A549 (cell line): ENCODE measurements around the gene DHRS11. TPM values are rescaled to one million over a fixed set of nuclear protein-coding genes. Genes with fewer than 3 reads are reported as not detected.

Experiments used
- ATAC-seq, 2 experiments: fragments of 200-7000 bp in 1 of 2; fragments of >200 bp in 1 of 2; cut with Nextera tagmentation in 1 of 2; cut with Tn5 transposase in 1 of 2; 3 replicates each; pipeline versions ENCODE4 v1.8.0 to v1.9.1; 2018 to 2020; ENCODE audit warnings: mild to moderate bottlenecking in 1 of 2, moderate library complexity in 1 of 2
- CTCF ChIA-PET: fragments of 300-600 bp; sonication (Branson Sonifier 250); formaldehyde crosslinking; extraction: SDS; loops from one replicate; lab custom pipeline; 2021; ENCODE audit warnings: antibody characterized with exemption, inconsistent platforms; lab: Yijun Ruan, JAX
- POLR2A ChIA-PET: fragments of 350-600 bp; formaldehyde crosslinking; extraction: SDS; loops from one replicate; lab custom pipeline; 2021; ENCODE audit warnings: antibody characterized with exemption, inconsistent platforms; lab: Yijun Ruan, JAX
- DNase-seq, 2 experiments: peaks; one replicate each; pipeline versions ENCODE4 v3.0.0 to v3.0.0-alpha.2; 2011 to 2016; ENCODE audit warnings: low read depth in 1 of 2, low spot score in 1 of 2
- FAIRE-seq: peaks from 2 replicates; lab custom pipeline; 2011; peaks lifted over from hg19 to GRCh38; lab: Jason Lieb, UNC
- H3K27ac ChIP-seq, 2 experiments: fragments of >200 bp; sonication (Bioruptor Twin); formaldehyde crosslinking; 3 replicates each; pipeline ENCODE4 v1.5.1; 2016 to 2017
- H3K4me1 ChIP-seq: fragments of >200 bp; sonication (Bioruptor Twin); formaldehyde crosslinking; 3 replicates; pipeline ENCODE4 v1.6.1; 2016
- H3K4me2 ChIP-seq: fragments of >200 bp; sonication (Bioruptor Twin); formaldehyde crosslinking; 3 replicates; pipeline ENCODE4 v1.6.1; 2016
- H3K4me3 ChIP-seq: fragments of >200 bp; sonication (Bioruptor Twin); formaldehyde crosslinking; 3 replicates; pipeline ENCODE4 v1.5.1; 2016
- H3K9me3 ChIP-seq: fragments of >200 bp; sonication (Bioruptor Twin); formaldehyde crosslinking; 3 replicates; pipeline ENCODE4 v1.6.1; 2016
- ATOH8 ChIP-seq: fragments of 250-450 bp; sonication (Bioruptor Pico); IDR thresholded peaks from 2 replicates; pipeline ENCODE4 v1.5.0; 2020; ENCODE audit warnings: low read depth, mild to moderate bottlenecking, moderate library complexity
- CEBPB ChIP-seq, 2 experiments: fragments of >200 bp in 1 of 2; sonication (Bioruptor Twin) in 1 of 2; formaldehyde crosslinking in 1 of 2; IDR thresholded peaks; 2 replicates each; pipeline ENCODE4 v1.6.1; 2012 to 2016
- CHD2 ChIP-seq: fragments of 150-350 bp; IDR thresholded peaks from 2 replicates; pipeline ENCODE4 v1.6.1; 2014; ENCODE audit warnings: low read length; ENCODE audit not compliant: partially characterized antibody
- CTCF ChIP-seq: fragments of >200 bp; sonication (Bioruptor Twin); formaldehyde crosslinking; IDR thresholded peaks from 3 replicates; pipeline ENCODE4 v1.5.1; 2016
- E2F6 ChIP-seq: IDR thresholded peaks from 2 replicates; pipeline ENCODE4 v1.6.1; 2012; ENCODE audit warnings: low read depth, borderline replicate concordance
- EHMT2 ChIP-seq: fragments of 200-600 bp; sonication (generic); IDR thresholded peaks from 2 replicates; pipeline ENCODE4 v1.6.1; 2016; ENCODE audit warnings: antibody characterized with exemption, low read depth, mild to moderate bottlenecking, moderate library complexity
- ELK1 ChIP-seq: fragments of 150-350 bp; IDR thresholded peaks from 2 replicates; pipeline ENCODE4 v1.6.1; 2014; ENCODE audit warnings: low read depth, mild to moderate bottlenecking, low read length
- ESRRA ChIP-seq: fragments of 150-350 bp; IDR thresholded peaks from 2 replicates; pipeline ENCODE4 v1.6.1; 2014; ENCODE audit warnings: mild to moderate bottlenecking, low read length, borderline replicate concordance
- FOSB ChIP-seq: fragments of 250-450 bp; sonication (Bioruptor Pico); IDR thresholded peaks from 2 replicates; pipeline ENCODE4 v1.5.0; 2020; ENCODE audit warnings: mild to moderate bottlenecking, moderate library complexity
- GATA3 ChIP-seq: IDR thresholded peaks from 2 replicates; pipeline ENCODE4 v1.6.1; 2012; ENCODE audit warnings: borderline replicate concordance
- HDAC2 ChIP-seq: fragments of 200-600 bp; sonication (generic); IDR thresholded peaks from 2 replicates; pipeline ENCODE4 v1.6.1; 2016
- HES2 ChIP-seq: fragments of >200 bp; sonication (Bioruptor Twin); formaldehyde crosslinking; IDR thresholded peaks from 2 replicates; pipeline ENCODE4 v1.6.1; 2016
- HOXB5 ChIP-seq: fragments of 250-450 bp; sonication (Bioruptor Pico); IDR thresholded peaks from 2 replicates; pipeline ENCODE4 v1.5.0; 2020; ENCODE audit warnings: mild to moderate bottlenecking, moderate library complexity
- JUNB ChIP-seq: fragments of >200 bp; sonication (Bioruptor Twin); formaldehyde crosslinking; IDR thresholded peaks from 2 replicates; pipeline ENCODE4 v1.6.1; 2016
- KDM5A ChIP-seq: fragments of 200-600 bp; sonication (generic); IDR thresholded peaks from 2 replicates; pipeline ENCODE4 v1.6.1; 2016; ENCODE audit warnings: antibody characterized with exemption, mild to moderate bottlenecking
- MAFK ChIP-seq: fragments of 450-650 bp; IDR thresholded peaks from 2 replicates; pipeline ENCODE4 v1.6.1; 2014; ENCODE audit not compliant: partially characterized antibody
- MAX ChIP-seq: IDR thresholded peaks from 2 replicates; pipeline ENCODE4 v1.6.1; 2012
- NFE2L2 ChIP-seq: fragments of 150-350 bp; conservative IDR thresholded peaks from 2 replicates; pipeline ENCODE4 v1.6.1; 2014; ENCODE audit warnings: low read length
- NR3C1 ChIP-seq: fragments of >200 bp; sonication (Bioruptor Twin); formaldehyde crosslinking; IDR thresholded peaks from 3 replicates; pipeline ENCODE4 v1.6.1; 2017
- RNF2 ChIP-seq: fragments of 200-600 bp; sonication (generic); IDR thresholded peaks from 2 replicates; pipeline ENCODE4 v1.6.1; 2016; ENCODE audit warnings: low read depth, mild to moderate bottlenecking, antibody characterized with exemption, moderate library complexity, borderline replicate concordance
- SMC3 ChIP-seq: fragments of >200 bp; sonication (Bioruptor Twin); formaldehyde crosslinking; IDR thresholded peaks from 3 replicates; pipeline ENCODE4 v1.6.1; 2018; ENCODE audit warnings: inconsistent platforms
- TFCP2L1 ChIP-seq: fragments of 250-450 bp; sonication (Bioruptor Pico); IDR thresholded peaks from 2 replicates; pipeline ENCODE4 v1.5.0; 2021; ENCODE audit warnings: mild to moderate bottlenecking
- USF2 ChIP-seq: fragments of 450-650 bp; IDR thresholded peaks from 2 replicates; pipeline ENCODE4 v1.6.1; 2014; ENCODE audit warnings: antibody characterized with exemption
- ZNF302 ChIP-seq: fragments of 250-450 bp; sonication (Bioruptor Pico); IDR thresholded peaks from 2 replicates; pipeline ENCODE4 v1.9.0; 2021; ENCODE audit warnings: inconsistent platforms, mild to moderate bottlenecking, moderate library complexity
- WGBS: methylation state at CpG from one replicate; pipeline ENCODE4 v1.1.6; 2017; ENCODE audit errors: missing lambda C conversion rate; 5-methylcytosine and 5-hydroxymethylcytosine counted together
- polyA plus RNA-seq, 4 experiments: library from polyadenylated mRNA; depleted of rRNA in 3 of 4; stranded (reverse); fragments of >200 nt; fragmentation: RNase III in 1 of 4; extraction: RNeasy Plus Mini Kit Qiagen cat#74134 plus additional on column Dnase treatment in 1 of 4; gene quantifications; 2 replicates in 3 of 4; 3 replicates in 1 of 4; pipeline ENCODE4 v1.2.3, GENCODE V29; 2011 to 2017

The DHRS11 gene
- polyA plus RNA-seq, 2 of the 4 experiments (the other 2 are of a cell fraction) = 9.5 to 9.6 TPM

GRCh38 chr17:36593656-36594316 lies 2.1 kb downstream of the DHRS11 start (continued):
- TF ChIP-seq ATOH8 (CRISPR knock-in tag) = no peak
- TF ChIP-seq MAFK = no peak
- no peak for TF ChIP-seq KDM5A
- TF ChIP-seq ZNF302 (CRISPR knock-in tag) = no peak
- TF ChIP-seq HOXB5 (CRISPR knock-in tag) = no peak
- TF ChIP-seq ESRRA = no peak
- TF ChIP-seq, all 56 proteins: peak for 0

- no peak for DNase-seq
- no peaks in the 10 kb centered on the region for H3K9me3 ChIP-seq
- no peak overlapping the region for H3K4me2 ChIP-seq
- no peak for FAIRE-seq
- no peak overlapping the region for H3K27ac ChIP-seq
- H3K4me1 ChIP-seq = peaks cover 16% of the 10 kb centered on the region
- WGBS = 84% methylated on average over 13 of the region's 13 CpGs
- ChIA-PET CTCF (interaction anchor here (0.6 to 6.8 kb wide), 11 partner anchors 7 to 649 kb away, joined by 3 to 71 read pairs (median 3); partner anchors contain the start of gene MRM1), POLR2A (interaction anchor here (0.6 kb wide), 1 partner anchor 39 kb away, joined by 6 read pairs; no protein-coding TSS in a partner anchor)
- ATAC-seq = no peak
- H3K4me3 ChIP-seq = no peak overlapping the region
- no peak for TF ChIP-seq E2F6
- no peak for TF ChIP-seq HOXB5 (CRISPR knock-in tag)
- TF ChIP-seq CEBPB (IDR thresholded peaks at IDR 0.05) = no peak
- no peak for TF ChIP-seq RNF2
- TF ChIP-seq NR3C1 = no peak
- TF ChIP-seq HDAC2 = no peak
- TF ChIP-seq MAX = no peak
- TF ChIP-seq ESRRA = no peak
- TF ChIP-seq, all 56 proteins: peak for 0
These were observed 3.1 kb downstream of the DHRS11 start for GRCh38 chr17:36594626-36595401.

GRCh38 chr17:36597226-36597625 lies 5.5 kb downstream of the DHRS11 start:
- H3K4me3 ChIP-seq = no peak overlapping the region
- FAIRE-seq (no peak), DNase-seq (no peak), ATAC-seq (no peak)
- CTCF ChIA-PET = interaction anchor here (1.1 to 2.1 kb wide), 4 partner anchors 13 to 451 kb away, joined by 3 to 7 read pairs (median 6); partner anchors contain the start of gene GGNBP2
- POLR2A ChIA-PET = no interaction called here
- H3K4me1 ChIP-seq = peaks cover 16% of the 10 kb centered on the region
- no peak overlapping the region for H3K27ac ChIP-seq
- no peaks in the 10 kb centered on the region for H3K9me3 ChIP-seq
- WGBS = 83% methylated on average over 6 of the region's 6 CpGs
- H3K4me2 ChIP-seq = no peak overlapping the region
- TF ChIP-seq GATA3 = no peak
- TF ChIP-seq ZNF302 (CRISPR knock-in tag) = no peak
- TF ChIP-seq ELK1 = no peak
- no peak for TF ChIP-seq MAFK
- no peak for TF ChIP-seq FOSB (CRISPR knock-in tag)
- TF ChIP-seq HES2 = no peak
- TF ChIP-seq TFCP2L1 = no peak
- TF ChIP-seq JUNB = no peak
- no peak for TF ChIP-seq CTCF
- no peak for TF ChIP-seq ESRRA
- no peak for TF ChIP-seq NFE2L2
- TF ChIP-seq CHD2 = no peak
- TF ChIP-seq USF2 = no peak
- TF ChIP-seq SMC3 = no peak
- no peak for TF ChIP-seq EHMT2
